Measurements from ENCODE around the gene CCT3.

GRCh38 chr1:156289857-156290256, 48.2 kb downstream of the CCT3 start:
- TF ChIP-seq CTCF (conservative IDR thresholded peaks at IDR 0.05 in 1 of 2, IDR thresholded peaks at IDR 0.05 in 1 of 2; ENCODE audit: low read depth in 1 of 2, low read length in 2 of 2) (no peak), EZH2 (IDR thresholded peaks at IDR 0.05; ENCODE audit: low read length, missing control alignments) (no peak)

Data from fibroblast of lung (primary cell).